ENCODE data around the gene FCGR3A. TPM values are rescaled to one million over a fixed set of nuclear protein-coding genes. Genes with fewer than 3 reads are reported as not detected.
"Not testable (repeated sequence)": the region's sequence is repeated elsewhere in the genome, so short reads cannot be mapped to it uniquely, and the experiment has no call there.

Gene FCGR3A
- total RNA-seq, 4 donors from 2014 or later = 3.7 to 23.5 (median 10.8) TPM

DNA sequence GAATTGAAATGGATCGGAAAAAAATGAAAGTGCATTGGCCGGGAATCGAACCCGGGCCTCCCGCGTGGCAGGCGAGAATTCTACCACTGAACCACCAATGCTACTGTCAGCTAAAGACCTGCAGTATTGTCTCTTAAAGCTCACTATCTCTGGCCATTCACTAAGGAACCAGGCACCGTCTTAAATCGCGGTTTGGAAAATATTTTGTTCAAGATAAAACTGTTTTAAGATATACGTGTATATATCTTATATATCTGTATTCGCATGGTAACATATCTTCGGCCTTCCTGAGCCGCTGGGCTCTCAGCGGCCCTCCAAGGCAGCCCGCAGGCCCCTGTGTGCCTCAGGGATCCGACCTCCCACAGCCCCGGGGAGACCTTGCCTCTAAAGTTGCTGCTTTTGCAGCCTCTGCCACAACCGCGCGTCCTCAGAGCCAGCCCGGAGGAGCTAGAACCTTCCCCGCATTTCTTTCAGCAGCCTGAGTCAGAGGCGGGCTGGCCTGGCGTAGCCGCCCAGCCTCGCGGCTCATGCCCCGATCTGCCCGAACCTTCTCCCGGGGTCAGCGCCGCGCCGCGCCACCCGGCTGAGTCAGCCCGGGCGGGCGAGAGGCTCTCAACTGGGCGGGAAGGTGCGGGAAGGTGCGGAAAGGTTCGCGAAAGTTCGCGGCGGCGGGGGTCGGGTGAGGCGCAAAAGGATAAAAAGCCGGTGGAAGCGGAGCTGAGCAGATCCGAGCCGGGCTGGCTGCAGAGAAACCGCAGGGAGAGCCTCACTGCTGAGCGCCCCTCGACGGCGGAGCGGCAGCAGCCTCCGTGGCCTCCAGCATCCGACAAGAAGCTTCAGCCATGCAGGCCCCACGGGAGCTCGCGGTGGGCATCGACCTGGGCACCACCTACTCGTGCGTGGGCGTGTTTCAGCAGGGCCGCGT lies 25.5 kb downstream of the FCGR3A start, which contains the start of gene HSPA6:
Gene HSPA6, plus strand, starts transcription at position 724 of the 925 bp plus-strand sequence. Its CDS starts 119 bp downstream, at position 843.
- Histone ChIP-seq H3K27ac (peak within 1 kb of the TSS; percentile 11 to 89 (median 82)), H3K4me3 (peak within 1 kb of the TSS; percentile 65 to 74)
- peak; percentile 83 for ATAC-seq
- not testable (repeated sequence) for H3K36me3 ChIP-seq, H3K4me1 ChIP-seq, H3K9me3 ChIP-seq, H3K27me3 ChIP-seq
- WGBS, 2 donors (ENCODE audit: low coverage in 1 of 2) = 0 to 1% methylated on average over 10 to 13 of the region's 72 CpGs
- peak; percentile 12 for TF ChIP-seq POLR2AphosphoS5 (IDR thresholded peaks at IDR 0.05)

GRCh38 chr1:161523041-161523816 lies 26.4 kb downstream of the FCGR3A start:
- H3K9me3 ChIP-seq, H3K4me1 ChIP-seq, ATAC-seq, H3K36me3 ChIP-seq, H3K27me3 ChIP-seq: not testable (repeated sequence)
- Histone ChIP-seq H3K27ac (peak overlapping the region in 3 of 4 donors; percentile 80 to 89 (median 85)), H3K4me3 (peak overlapping the region in 1 of 2 donors; percentile 74)
- WGBS, 2 donors (ENCODE audit: low coverage in 1 of 2) = 41 to 88% methylated on average over 2 to 9 of the region's 20 CpGs

GRCh38 chr1:161513953-161514352 lies 35.7 kb downstream of the FCGR3A start:
- H3K27me3 ChIP-seq, H3K4me3 ChIP-seq, H3K36me3 ChIP-seq, ATAC-seq, H3K9me3 ChIP-seq: not testable (repeated sequence)
- WGBS, 2 donors (ENCODE audit: low coverage in 1 of 2) = 43 to 55% methylated on average over 1 of the region's 1 CpG
- H3K4me1 ChIP-seq = peaks cover 0 to 35% (median 5%) of the 10 kb centered on the region in 3 donors
- peak overlapping the region; percentile 11 to 74 (median 71) for H3K27ac ChIP-seq

DNA sequence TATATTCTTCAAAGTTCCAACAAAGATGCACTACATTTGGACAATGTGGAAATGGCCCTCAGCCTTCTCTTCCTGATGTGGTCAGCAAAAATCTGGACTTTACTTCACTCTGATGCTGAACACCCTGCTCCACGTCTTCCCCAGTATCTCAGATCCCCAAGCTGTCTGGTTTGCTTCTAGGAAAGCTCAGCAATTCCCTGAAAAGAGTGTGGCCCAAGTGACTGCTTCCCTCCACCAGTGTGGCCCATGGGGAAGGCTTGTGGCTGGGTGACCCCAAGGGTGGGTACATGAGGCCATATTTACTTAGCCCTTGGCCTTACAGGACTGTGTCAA lies 36.2 kb downstream of the FCGR3A start:
- no CpG with 5 or more reads among the region's 1 CpG for WGBS, 2 donors (ENCODE audit: low coverage in 1 of 2)
- Histone ChIP-seq H3K4me1 (peaks cover 0 to 35% (median 5%) of the 10 kb centered on the region in 3 donors), H3K27ac (peak overlapping the region; percentile 11 to 74 (median 71))
- H3K36me3 ChIP-seq, H3K9me3 ChIP-seq, H3K4me3 ChIP-seq, H3K27me3 ChIP-seq: not testable (repeated sequence)
- ATAC-seq = peak; percentile 21

DNA sequence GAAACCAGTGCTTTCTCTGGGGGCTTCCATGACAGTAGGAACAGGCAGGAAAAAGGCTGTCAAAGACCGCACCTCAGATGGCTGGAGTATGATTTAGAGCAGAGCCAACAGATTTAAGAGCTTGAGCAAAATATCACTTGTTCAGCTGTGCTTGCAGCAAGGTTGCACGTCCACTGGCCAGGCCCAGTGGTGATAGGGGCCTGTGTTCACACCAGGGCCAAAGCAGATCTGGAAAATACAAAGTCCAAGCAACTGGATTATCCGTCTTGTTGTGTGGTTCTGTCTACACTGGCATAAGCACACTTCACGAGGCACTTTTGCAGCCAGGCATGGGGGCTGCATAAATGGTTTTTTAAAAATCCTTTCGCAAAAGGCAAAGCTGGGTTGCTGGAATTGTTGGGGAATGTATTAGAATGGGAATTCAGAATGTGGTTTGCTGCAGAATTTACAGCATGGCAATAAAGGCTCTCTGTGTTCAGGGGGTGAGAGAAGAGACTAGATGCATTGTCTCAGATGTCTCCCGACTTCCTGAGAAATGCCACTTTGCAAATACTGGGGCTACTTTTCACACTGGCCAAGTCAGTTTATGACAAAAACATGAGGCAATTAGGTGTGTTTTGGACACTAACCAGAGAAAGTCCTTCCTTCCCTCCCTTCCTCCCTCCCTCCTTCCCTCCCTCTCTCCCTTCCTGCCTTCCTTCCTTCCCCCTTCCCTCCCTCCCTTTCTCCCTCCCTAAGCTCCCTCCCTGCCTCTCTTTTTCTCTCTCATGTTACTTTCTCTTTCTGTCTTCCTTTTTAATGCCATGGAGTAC lies 36.8 kb downstream of the FCGR3A start:
- H3K9me3 ChIP-seq, H3K4me3 ChIP-seq, H3K36me3 ChIP-seq, H3K27me3 ChIP-seq, ATAC-seq: not testable (repeated sequence)
- peaks cover 0 to 35% (median 5%) of the 10 kb centered on the region in 3 donors for H3K4me1 ChIP-seq
- 73 to 76% methylated on average over 2 of the region's 6 CpGs for WGBS, 2 donors (ENCODE audit: low coverage in 1 of 2)
- H3K27ac ChIP-seq = peak overlapping the region in 3 of 4 donors; percentile 4 to 72 (median 18)

- Histone ChIP-seq H3K4me1 (peaks cover 0 to 35% (median 5%) of the 10 kb centered on the region in 3 donors), H3K4me3 (no peak overlapping the region), H3K9me3 (no peaks in the 10 kb centered on the region), H3K27ac (no peak overlapping the region), H3K36me3 (no peaks in the 10 kb centered on the region), H3K27me3 (no peaks in the 10 kb centered on the region)
- ATAC-seq = no peak
- 90 to 100% methylated on average over 2 to 3 of the region's 7 CpGs for WGBS, 2 donors (ENCODE audit: low coverage in 1 of 2)
- TF ChIP-seq POLR2AphosphoS5 (IDR thresholded peaks at IDR 0.05) (no peak), EP300 (IDR thresholded peaks at IDR 0.05) (no peak), POLR2A (IDR thresholded peaks at IDR 0.05) (no peak)
- TF ChIP-seq, protein P1, sequence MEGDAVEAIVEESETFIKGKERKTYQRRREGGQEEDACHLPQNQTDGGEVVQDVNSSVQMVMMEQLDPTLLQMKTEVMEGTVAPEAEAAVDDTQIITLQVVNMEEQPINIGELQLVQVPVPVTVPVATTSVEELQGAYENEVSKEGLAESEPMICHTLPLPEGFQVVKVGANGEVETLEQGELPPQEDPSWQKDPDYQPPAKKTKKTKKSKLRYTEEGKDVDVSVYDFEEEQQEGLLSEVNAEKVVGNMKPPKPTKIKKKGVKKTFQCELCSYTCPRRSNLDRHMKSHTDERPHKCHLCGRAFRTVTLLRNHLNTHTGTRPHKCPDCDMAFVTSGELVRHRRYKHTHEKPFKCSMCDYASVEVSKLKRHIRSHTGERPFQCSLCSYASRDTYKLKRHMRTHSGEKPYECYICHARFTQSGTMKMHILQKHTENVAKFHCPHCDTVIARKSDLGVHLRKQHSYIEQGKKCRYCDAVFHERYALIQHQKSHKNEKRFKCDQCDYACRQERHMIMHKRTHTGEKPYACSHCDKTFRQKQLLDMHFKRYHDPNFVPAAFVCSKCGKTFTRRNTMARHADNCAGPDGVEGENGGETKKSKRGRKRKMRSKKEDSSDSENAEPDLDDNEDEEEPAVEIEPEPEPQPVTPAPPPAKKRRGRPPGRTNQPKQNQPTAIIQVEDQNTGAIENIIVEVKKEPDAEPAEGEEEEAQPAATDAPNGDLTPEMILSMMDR (IDR thresholded peaks at IDR 0.05) = no peak
Observed at GRCh38 chr1:161511756-161512060, 37.9 kb downstream of the FCGR3A start.

DNA sequence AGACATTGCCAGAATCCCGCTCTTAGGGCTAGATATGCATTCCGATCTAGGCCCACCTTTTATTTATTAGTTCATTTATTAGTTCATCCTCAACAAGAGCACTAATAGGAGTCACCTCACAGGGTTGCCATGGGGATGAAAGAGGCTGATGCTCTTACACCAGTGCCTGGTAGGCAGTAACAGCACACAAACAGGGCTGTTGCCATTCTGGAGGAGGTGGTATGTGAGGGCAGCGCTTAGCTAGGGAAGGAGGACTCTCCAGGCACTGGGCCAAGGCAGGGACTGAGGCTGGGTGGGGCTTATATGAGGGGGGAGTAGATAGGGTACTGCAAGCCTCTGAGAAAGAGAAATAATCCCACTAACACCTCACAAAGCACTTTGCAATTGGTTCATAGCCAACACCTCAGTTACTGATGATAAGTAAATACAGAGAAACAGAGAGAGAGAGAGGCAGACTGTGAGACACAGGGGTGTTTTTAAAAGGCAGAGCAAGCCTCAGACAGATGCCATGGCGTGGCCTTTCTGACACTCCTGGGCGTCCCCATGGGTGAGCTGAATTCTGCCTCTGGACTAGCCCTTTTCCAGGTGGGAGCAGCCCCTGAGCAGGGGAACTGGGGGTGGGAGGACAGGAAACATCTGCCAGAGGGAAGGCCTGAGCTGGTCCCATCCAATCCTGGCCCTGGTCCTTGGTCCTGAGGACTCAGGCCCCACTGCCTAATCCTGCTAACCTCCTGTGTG lies 38.4 kb downstream of the FCGR3A start:
- ATAC-seq = peak; percentile 54

More for the DNA sequence above, 38.4 kb downstream of the FCGR3A start:
- TF ChIP-seq EP300 (IDR thresholded peaks at IDR 0.05) (no peak), POLR2AphosphoS5 (IDR thresholded peaks at IDR 0.05) (no peak), POLR2A (IDR thresholded peaks at IDR 0.05) (no peak)
- TF ChIP-seq, protein P1 (IDR thresholded peaks at IDR 0.05) = no peak
- 61 to 100% methylated on average over 1 to 3 of the region's 5 CpGs for WGBS, 2 donors (ENCODE audit: low coverage in 1 of 2)
- no peaks in the 10 kb centered on the region for H3K36me3 ChIP-seq
- no peak overlapping the region for H3K4me3 ChIP-seq
- H3K27ac ChIP-seq = no peak overlapping the region
- H3K4me1 ChIP-seq = peaks cover 0 to 35% (median 5%) of the 10 kb centered on the region in 3 donors
- H3K9me3 ChIP-seq = no peaks in the 10 kb centered on the region
- peaks cover 4% of the 10 kb centered on the region for H3K27me3 ChIP-seq

Data from gastroesophageal sphincter (tissue), 4 donors.